Thoracic aorta (tissue), 2 donors: ENCODE data around the gene CLK3. TPM values are rescaled to one million over a fixed set of nuclear protein-coding genes. Genes with fewer than 3 reads are reported as not detected.

Source experiments
- ATAC-seq: fragments of 150-250 bp; one replicate; pipeline ENCODE4 v1.8.0; 2017; ENCODE audit warnings: low read depth; ENCODE audit not compliant: insufficient number of reproducible peaks, low FRiP score
- DNase-seq: peaks from one replicate; pipeline ENCODE4 v3.0.0-alpha.2; 2020; ENCODE audit warnings: low spot score
- H3K27ac ChIP-seq, 2 donors: fragments of 200-600 bp; sonication (generic); 1 replicate in 1 of 2; 2 replicates in 1 of 2; pipeline ENCODE4 v1.5.1; 2016; ENCODE audit warnings: mild to moderate bottlenecking in 2 of 2, moderate library complexity in 2 of 2
- H3K27me3 ChIP-seq: fragments of 200-600 bp; sonication (generic); replicated peaks from 2 replicates; pipeline ENCODE4 v1.6.0; 2016; ENCODE audit warnings: mild to moderate bottlenecking; ENCODE audit not compliant: insufficient read depth
- H3K36me3 ChIP-seq: fragments of 200-600 bp; sonication (generic); one replicate; pipeline ENCODE4 v1.5.1; 2016
- H3K4me1 ChIP-seq, 2 donors: fragments of 200-600 bp; sonication (generic); 1 replicate in 1 of 2; 2 replicates in 1 of 2; pipeline versions ENCODE4 v1.5.1 to v1.6.0; 2016; ENCODE audit warnings: low read depth in 2 of 2, mild to moderate bottlenecking in 1 of 2; ENCODE audit not compliant: control insufficient read depth in 1 of 2
- H3K4me3 ChIP-seq: fragments of 200-600 bp; sonication (generic); 2 replicates; pipeline ENCODE4 v1.5.1; 2016; ENCODE audit warnings: mild to moderate bottlenecking
- H3K9me3 ChIP-seq: fragments of 200-600 bp; sonication (generic); 2 replicates; pipeline ENCODE4 v1.5.1; 2016
- CTCF ChIP-seq: fragments of 200-600 bp; sonication (generic); IDR thresholded peaks from one replicate; pipeline ENCODE4 v1.5.1; 2019; ENCODE audit warnings: antibody characterized with exemption
- total RNA-seq, 2 donors: library from RNA; depleted of rRNA; stranded (reverse); fragments of >200 nt; gene quantifications; one replicate each; pipeline versions ENCODE4 v1.1.0 to v1.2.3, GENCODE V29; 2016

The CLK3 gene
- total RNA-seq, 2 donors from 2014 or later: 114 to 156 TPM

- no peak overlapping the region for H3K4me3 ChIP-seq
- ATAC-seq (no peak), DNase-seq (no peak)
- H3K27ac ChIP-seq: no peak overlapping the region
- peak; percentile 71 for TF ChIP-seq CTCF
- H3K36me3 ChIP-seq: peaks cover 73% of the 10 kb centered on the region
- H3K9me3 ChIP-seq: no peaks in the 10 kb centered on the region
- H3K4me1 ChIP-seq: no peaks in the 10 kb centered on the region
- H3K27me3 ChIP-seq: no peaks in the 10 kb centered on the region
These were observed 16.4 kb downstream of the CLK3 start for GRCh38 chr15:74631935-74632560.

- DNase-seq (no peak), ATAC-seq (no peak)
- TF ChIP-seq CTCF: no peak
- Histone ChIP-seq H3K27ac (no peak overlapping the region), H3K36me3 (peaks cover 70% of the 10 kb centered on the region), H3K27me3 (no peaks in the 10 kb centered on the region), H3K4me1 (no peaks in the 10 kb centered on the region), H3K9me3 (no peaks in the 10 kb centered on the region), H3K4me3 (no peak overlapping the region)
These were observed 17.0 kb downstream of the CLK3 start for GRCh38 chr15:74632601-74633000.

GRCh38 chr15:74633781-74634180, 18.1 kb downstream of the CLK3 start:
- no peaks in the 10 kb centered on the region for H3K9me3 ChIP-seq
- no peak for DNase-seq
- no peak overlapping the region for H3K27ac ChIP-seq
- no peaks in the 10 kb centered on the region for H3K4me1 ChIP-seq
- ATAC-seq: no peak
- peaks cover 61% of the 10 kb centered on the region for H3K36me3 ChIP-seq
- no peaks in the 10 kb centered on the region for H3K27me3 ChIP-seq
- no peak for TF ChIP-seq CTCF
- no peak overlapping the region for H3K4me3 ChIP-seq

GRCh38 chr15:74635228-74635627, 19.6 kb downstream of the CLK3 start:
- TF ChIP-seq CTCF: peak; percentile 78
- H3K4me1 ChIP-seq: peaks cover 0 to under 1% of the 10 kb centered on the region in 2 donors
- no peaks in the 10 kb centered on the region for H3K9me3 ChIP-seq
- H3K4me3 ChIP-seq: no peak overlapping the region
- H3K36me3 ChIP-seq: peaks cover 60% of the 10 kb centered on the region
- no peak for ATAC-seq
- H3K27me3 ChIP-seq: no peaks in the 10 kb centered on the region
- no peak for DNase-seq
- no peak overlapping the region for H3K27ac ChIP-seq

GRCh38 chr15:74636984-74637383, 21.3 kb downstream of the CLK3 start:
- Histone ChIP-seq H3K27ac (no peak overlapping the region), H3K27me3 (no peaks in the 10 kb centered on the region), H3K9me3 (no peaks in the 10 kb centered on the region), H3K4me1 (peaks cover 0 to 18% of the 10 kb centered on the region in 2 donors), H3K4me3 (no peak overlapping the region), H3K36me3 (peaks cover 43% of the 10 kb centered on the region)
- no peak for TF ChIP-seq CTCF
- ATAC-seq: no peak
- no peak for DNase-seq
